HuH-7.5 (cell line): ENCODE results near the gene GRM1.

Experiments used
- DNase-seq: peaks from one replicate; pipeline ENCODE4 v3.0.0; 2011; ENCODE audit warnings: low spot score

Gene GRM1

GRCh38 chr6:146100776-146101175, 71.9 kb downstream of the GRM1 start:
- DNase-seq: no peak

GRCh38 chr6:146103416-146104072, 74.7 kb downstream of the GRM1 start:
- DNase-seq: no peak

GRCh38 chr6:146106532-146106931, 77.7 kb downstream of the GRM1 start:
- DNase-seq: no peak

DNA sequence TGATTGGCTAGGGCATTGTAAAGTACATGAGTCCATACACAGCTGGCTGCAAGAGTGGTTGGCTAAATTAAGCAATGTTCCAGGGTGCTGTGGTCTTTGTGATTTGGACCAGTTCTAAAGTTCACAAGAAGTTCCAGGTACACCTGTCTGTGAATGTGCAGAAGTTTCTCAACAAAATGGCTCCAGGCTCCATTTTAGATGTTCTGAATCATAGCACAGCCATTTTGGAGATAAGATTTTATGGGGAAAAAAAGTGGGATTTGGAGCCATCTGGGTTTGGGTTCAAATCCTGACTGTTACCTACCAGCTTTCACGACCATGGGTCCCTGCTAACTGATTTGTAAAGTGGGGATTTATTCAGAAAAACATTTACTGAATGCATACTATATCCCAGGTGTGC, 82.1 kb downstream of the GRM1 start:
- no peak for DNase-seq

- no peak for DNase-seq
These were observed 83.1 kb downstream of the GRM1 start for GRCh38 chr6:146111881-146112450.

- DNase-seq: no peak
These were observed 84.3 kb downstream of the GRM1 start for GRCh38 chr6:146113084-146113623.

DNA sequence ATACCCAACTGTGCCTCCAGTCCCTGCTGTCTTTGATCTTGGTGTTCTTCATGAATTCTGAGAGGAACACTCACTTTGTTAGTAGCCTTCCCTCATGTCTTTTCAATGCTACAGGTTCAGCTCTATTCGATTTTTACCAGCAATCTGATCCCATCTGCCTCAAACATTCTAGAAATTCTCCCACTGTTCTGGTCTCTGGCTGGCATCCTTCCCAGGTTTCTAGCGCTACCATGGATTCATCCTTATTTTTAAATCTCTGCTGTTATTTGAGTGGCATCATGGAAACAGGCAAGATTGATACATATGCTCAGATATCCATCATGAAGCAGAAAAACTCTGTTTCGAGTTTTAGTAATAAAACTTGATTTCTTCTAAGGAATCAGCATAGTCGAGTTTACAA, 94.8 kb downstream of the GRM1 start:
- no peak for DNase-seq

DNA sequence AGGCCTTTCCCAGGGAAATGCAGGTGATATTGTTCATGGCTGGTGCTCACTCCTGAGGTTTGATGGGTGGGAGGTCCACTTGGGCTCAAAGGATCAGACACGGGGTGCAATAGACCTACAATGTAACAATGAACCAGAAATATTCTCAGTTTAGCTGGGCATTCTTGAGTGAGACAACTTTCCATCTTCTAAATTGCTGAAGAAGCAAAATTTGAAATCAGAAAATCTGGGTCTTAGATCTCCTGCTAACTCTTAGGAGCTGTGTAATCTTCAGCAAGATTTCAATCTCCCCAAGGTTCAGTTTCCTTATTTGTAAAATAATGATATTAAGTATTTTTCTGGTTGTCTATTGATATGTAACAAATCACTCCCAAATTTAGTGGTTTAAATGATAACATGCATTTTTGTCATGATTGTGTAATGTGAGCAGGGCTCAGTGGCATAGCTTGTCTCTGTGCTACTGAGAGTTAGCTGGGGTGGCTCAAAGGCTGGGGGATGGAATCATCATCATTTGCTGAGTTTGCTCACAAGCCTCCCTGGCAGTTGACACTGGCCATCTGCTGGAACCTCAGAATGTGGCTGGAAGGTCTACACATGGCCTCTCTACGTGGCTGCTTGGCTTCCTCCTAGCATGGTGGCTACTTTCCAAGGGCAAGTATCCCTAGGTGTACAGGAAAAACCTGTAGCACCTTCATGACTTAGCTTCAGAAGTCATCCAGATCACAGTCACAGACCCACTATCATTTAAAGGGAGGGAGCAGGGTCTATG, 98.8 kb downstream of the GRM1 start:
- no peak for DNase-seq

GRCh38 chr6:146133866-146134265, 105.0 kb downstream of the GRM1 start:
- DNase-seq: no peak

DNA sequence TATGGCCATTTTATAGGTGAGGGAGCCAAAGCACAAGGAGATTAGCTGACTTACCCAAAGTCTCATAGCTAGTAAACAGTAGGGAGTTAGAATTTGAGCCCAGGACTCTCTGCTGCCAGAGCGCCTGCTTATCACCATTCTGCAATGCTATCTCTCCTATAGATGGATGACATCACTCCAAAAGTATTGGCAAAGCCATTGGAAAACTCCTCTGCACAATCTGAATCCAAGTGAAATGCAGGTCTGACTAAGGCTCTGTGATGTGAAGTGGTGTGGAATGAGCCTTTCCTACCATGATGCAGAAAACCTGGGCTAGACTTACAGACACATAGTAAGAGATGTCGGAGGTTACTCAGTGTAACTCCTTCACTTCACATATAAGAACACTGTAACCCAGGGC, 106.3 kb downstream of the GRM1 start:
- no peak for DNase-seq

GRCh38 chr6:146146836-146147235, 118.0 kb downstream of the GRM1 start:
- no peak for DNase-seq

DNA sequence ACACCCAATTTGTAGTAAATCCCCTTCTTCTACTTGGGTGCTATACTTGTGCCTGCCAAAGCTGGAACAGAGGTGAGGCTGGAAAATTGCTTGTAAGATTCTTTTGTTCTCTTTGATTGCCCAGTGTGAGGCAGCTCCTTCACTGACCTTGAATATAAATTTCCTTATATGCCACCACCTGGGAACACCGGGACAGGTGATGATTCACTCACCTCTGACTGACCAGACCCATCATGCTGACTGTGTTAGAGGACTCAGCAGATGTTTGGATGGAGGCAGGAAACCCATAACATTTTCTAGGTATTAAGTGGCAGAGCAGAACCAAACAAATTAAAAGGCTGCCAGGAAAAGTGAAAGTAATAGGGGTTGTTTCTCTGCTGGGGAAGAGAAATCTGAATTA, 120.9 kb downstream of the GRM1 start:
- DNase-seq: no peak

DNA sequence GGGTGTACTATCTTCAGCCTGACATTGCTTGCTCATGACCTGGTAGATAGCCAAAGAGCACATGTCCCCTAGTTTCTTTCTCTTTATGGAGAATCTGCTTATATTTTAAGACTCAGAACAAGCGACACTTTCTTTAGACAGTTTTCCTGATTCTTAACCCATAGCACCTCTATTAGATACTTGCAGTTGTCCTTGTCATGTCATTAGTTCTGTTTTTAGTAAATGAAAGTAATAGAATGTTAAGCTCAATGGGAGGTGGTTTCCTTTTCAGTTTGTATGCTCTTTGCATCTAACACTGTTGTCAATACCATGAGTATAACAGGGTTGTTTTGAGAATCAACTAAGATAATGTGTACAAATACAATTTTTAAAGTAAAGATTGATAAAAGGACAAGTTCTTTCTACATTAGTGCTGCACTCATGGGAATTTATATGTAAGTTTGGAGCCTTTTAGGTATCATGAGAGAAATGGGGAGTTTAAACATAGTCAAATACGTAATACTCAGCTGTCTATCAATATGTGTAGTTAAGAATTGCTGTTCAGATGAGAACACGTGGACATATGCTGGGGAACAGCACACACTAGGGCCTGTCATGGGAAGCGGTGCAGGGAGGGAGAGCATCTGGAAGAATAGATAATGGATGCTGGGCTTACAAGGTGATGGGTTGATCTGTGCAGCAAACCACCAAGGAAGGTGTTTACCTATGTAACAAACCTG, 124.3 kb downstream of the GRM1 start:
- DNase-seq: no peak

- no peak for DNase-seq
These were observed 125.3 kb downstream of the GRM1 start for GRCh38 chr6:146154197-146154596.

DNA sequence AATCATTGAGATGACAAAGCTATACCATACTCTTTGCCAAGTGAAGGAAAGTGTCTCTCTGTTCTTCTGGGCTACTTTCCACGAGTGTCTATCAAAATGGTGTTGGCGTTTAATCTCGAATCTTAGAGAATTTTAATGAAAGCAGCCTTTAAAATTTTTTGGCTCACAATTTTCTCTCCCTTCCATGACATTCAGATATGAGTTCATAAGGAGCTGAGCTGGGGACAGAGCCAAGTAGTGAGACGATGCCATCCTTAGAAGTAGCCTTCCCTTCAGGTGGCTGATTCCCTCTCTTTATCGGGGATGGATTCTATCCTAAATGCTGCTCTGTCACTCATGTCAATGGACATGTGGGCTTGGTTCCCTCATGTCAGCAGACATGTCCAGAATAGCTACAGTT, 132.8 kb downstream of the GRM1 start:
- DNase-seq: no peak

DNA sequence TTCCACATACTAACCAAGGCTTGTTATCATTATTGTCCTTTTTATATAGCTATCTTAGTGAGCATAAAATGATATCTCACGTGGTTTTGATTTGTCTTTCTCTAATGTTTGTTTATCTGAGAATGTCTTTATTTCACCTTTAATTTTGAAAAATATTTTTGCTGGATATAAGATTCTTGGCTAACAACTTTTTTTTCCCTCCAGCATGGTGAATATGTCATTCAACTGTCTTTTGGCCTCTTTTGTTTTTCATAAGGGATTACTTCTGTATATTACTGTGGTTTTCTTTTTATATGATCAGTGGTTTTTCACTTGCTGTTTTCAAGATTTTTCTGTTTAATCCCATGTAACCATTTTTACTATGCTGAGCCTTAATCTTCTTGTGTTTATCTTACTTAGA, 141.0 kb downstream of the GRM1 start:
- DNase-seq: no peak

- DNase-seq: no peak
These were observed 148.9 kb downstream of the GRM1 start for GRCh38 chr6:146177785-146178184.

DNA sequence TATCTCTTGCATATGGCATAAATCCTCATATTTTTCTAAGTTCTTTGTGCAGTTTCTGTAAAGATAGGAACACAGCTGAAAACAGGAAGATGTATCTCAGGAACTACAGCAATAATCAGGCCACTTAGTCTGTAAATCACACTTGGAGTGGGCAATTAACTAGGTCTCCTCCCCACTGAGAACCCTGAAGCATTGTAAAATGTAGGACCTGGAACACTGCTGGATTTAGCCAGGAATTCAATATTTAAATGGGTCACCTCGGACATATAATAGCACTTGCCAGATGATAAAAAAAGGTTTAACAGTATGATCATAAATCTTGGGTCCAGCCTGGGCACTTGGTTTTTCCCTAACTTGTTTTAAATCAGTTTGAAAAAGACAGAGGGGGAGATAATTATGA, 155.0 kb downstream of the GRM1 start:
- DNase-seq: no peak

- no peak for DNase-seq
These were observed 155.8 kb downstream of the GRM1 start for GRCh38 chr6:146184701-146185100.

DNA sequence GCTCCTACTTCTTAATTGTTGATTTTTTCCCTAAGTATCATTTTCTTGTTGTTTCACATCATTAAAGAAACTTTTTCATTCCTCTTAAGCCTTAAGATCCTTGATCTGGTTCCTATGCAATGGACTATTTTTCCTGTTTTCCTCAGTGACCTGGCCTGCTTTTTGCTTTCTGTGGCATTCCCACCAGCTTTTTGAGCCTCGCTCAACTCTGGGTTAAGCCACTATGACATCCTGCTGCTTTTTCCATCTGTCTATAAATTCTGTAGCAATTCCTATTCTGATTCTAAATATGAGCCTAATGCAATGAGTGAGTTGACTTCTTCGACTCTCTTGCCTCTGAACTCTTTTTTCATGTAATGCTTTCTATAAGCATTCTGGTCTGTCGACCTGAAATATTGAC, 160.3 kb downstream of the GRM1 start:
- DNase-seq: no peak

DNA sequence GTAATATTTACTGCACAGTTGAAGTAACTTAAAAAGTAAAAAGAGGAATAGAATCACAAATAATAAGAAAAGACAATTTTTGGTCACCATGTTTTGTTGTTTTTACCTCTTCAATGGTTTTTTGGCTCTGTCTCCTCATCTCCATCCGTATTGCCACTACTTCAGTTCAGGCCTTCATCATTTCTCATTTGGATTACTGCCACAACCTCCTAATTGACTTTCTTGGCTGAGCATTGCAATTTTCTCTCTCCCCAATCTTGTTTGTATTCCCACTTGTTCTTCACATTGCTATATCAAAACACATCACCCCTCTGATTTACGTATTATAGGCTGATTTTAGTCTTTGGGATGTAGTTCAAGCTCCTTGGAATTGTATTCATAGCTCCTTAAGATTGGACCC, 161.7 kb downstream of the GRM1 start:
- no peak for DNase-seq

DNA sequence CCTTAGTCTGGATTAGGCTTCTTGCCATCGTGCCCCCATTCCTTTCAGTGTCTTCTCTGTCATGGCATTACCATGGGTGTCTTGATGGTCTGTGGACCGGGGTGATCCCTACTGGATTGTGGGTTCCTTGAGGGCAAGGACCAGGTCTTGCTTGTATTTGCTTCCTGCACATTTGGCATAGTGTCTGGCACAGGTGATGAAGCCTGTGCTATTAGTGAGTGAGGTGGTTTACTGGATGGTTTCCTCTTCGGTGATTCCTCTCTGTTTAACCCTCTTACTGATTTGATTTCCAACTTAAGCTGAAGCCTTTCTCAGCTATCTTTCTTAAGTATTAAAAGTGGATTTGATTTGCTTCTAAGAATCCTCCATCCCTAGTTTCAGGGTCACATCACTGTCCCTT, 162.3 kb downstream of the GRM1 start:
- no peak for DNase-seq

- DNase-seq: no peak
These were observed 162.8 kb downstream of the GRM1 start for GRCh38 chr6:146191612-146192011.
